H1 (cell line): ENCODE data around the gene PI4KA. TPM values are rescaled to one million over a fixed set of nuclear protein-coding genes. Genes with fewer than 3 reads are reported as not detected.

Experiments
- ATF3 ChIP-seq: IDR thresholded peaks from 2 replicates; pipeline ENCODE4 v1.6.1; 2011; ENCODE audit warnings: low read depth, mild to moderate bottlenecking, low read length; ENCODE audit not compliant: insufficient read depth
- CHD2 ChIP-seq: IDR thresholded peaks from 2 replicates; pipeline ENCODE4 v1.6.1; 2012; ENCODE audit warnings: low read length, improper control_type of control experiment
- CHD7 ChIP-seq: fragments of 300-600 bp; sonication (generic); IDR thresholded peaks from 2 replicates; pipeline ENCODE4 v1.7.1; 2012; ENCODE audit warnings: low read length, moderate library complexity, mild to moderate bottlenecking, inconsistent platforms; ENCODE audit not compliant: insufficient replicate concordance
- CREB1 ChIP-seq: IDR thresholded peaks from 2 replicates; pipeline ENCODE4 v1.6.1; 2012; ENCODE audit warnings: inconsistent platforms
- JUND ChIP-seq: IDR thresholded peaks from 2 replicates; pipeline ENCODE4 v1.6.1; 2011; ENCODE audit warnings: mild to moderate bottlenecking, improper control_type of control experiment, low read length
- SIX5 ChIP-seq: IDR thresholded peaks from 2 replicates; pipeline ENCODE4 v1.6.1; 2011; ENCODE audit warnings: mild to moderate bottlenecking, low read depth, low read length
- SP2 ChIP-seq: IDR thresholded peaks from 2 replicates; pipeline ENCODE4 v1.6.1; 2012; ENCODE audit warnings: mild to moderate bottlenecking, low read length, inconsistent platforms
- ZNF274 ChIP-seq: IDR thresholded peaks from 2 replicates; pipeline ENCODE4 v1.7.0; 2012; ENCODE audit warnings: low read length, borderline replicate concordance; ENCODE audit errors: extremely low read depth
- polyA plus RNA-seq, 7 experiments: library from polyadenylated mRNA; depleted of rRNA in 3 of 7; stranded (reverse) in 5 of 7; unstranded in 2 of 7; fragments of >200 nt in 5 of 7; fragments of 200-250 nt in 2 of 7; gene quantifications; 1 replicate in 5 of 7; 2 replicates in 1 of 7; 4 replicates in 1 of 7; pipeline versions ENCODE4 v1.2.1 to v1.2.3, GENCODE V29; 2011 to 2013; ENCODE audit warnings: missing spikeins in 2 of 7, mixed read lengths in 2 of 7
- total RNA-seq: library from RNA; stranded (reverse); fragmentation: NEBNext Ultra II Directional; extraction: Animal tissue kit (Norgen Biotek cat#: 25700); gene quantifications from 2 replicates; pipeline ENCODE4 v1.2.1, GENCODE V29; 2021

Gene PI4KA
- total and polyA plus RNA-seq, 2 of the 8 experiments (the other 6 are each of a cell fraction or from before 2014, with no cell fraction given), result 22.5 to 37.7 TPM

GRCh38 chr22:20862540-20862939, 3.9 kb upstream of the PI4KA start (continued):
- TF ChIP-seq CHD7 (no peak), SIX5 (no peak), CREB1 (no peak), ZNF274 (no peak), ATF3 (no peak), CHD2 (no peak), JUND (no peak), SP2 (no peak)
